GM18507 (cell line): Measurements from ENCODE around the gene C1S.

Experiments
- DNase-seq: peaks from one replicate; pipeline ENCODE4 v3.0.0; 2011; ENCODE audit warnings: low read depth; ENCODE audit not compliant: insufficient read length; ENCODE audit errors: extremely low spot score
- FAIRE-seq: peaks from 2 replicates; lab custom pipeline; 2011; peaks lifted over from hg19 to GRCh38; lab: Jason Lieb, UNC

Gene C1S

DNA sequence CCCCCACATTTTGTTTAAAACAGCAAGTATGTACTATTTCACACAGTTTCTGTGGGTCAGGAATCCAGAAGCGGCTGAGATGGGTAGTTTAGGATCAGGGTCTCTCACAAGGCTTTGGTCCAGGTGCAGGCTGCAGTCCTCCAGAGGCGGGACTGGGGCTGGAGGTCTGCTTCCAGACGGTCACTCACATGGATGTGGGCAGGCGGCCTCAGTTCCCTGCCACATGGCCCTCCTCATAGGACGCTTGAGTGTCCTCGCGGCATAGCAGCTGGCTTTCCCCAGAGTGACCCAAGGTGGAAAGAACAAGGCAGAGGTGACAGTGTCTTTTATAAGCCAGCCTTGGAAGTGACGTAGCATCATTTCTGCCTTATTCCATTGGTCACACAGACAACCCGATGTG, 56.4 kb downstream of the C1S start:
- DNase-seq: no peak
- no peak for FAIRE-seq

GRCh38 chr12:7117670-7118069, 57.2 kb downstream of the C1S start:
- DNase-seq: no peak
- FAIRE-seq: no peak

DNA sequence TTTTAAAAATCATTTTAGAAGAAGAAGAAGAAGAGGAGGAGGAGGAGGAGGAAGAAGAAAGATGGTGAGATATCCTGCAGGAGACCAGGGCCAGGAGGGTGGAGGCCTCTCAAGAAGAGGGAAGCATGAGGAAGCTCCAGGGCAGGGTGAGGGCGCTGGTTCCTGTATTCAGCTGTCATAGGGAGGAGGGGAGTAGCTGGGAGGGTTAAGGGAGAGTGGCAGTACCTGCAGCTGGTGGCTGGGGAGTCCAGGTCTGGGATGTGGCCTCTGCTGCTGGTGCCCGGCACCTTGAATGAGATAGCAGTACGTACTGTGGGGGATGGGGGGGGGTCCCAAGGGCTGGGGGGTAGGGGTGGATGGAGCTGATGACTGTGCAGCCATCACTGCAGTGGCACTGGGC, 58.4 kb downstream of the C1S start:
- DNase-seq (no peak), FAIRE-seq (no peak)

- FAIRE-seq (no peak), DNase-seq (no peak)
Measured at GRCh38 chr12:7120166-7120565, 59.6 kb downstream of the C1S start.
